HG03135 (cell line): ENCODE data around the gene KCNA4.
A peak's percentile ranks its signal among the peaks of the same experiment; 100 is the strongest.
"Not testable (repeated sequence)": the region's sequence is repeated elsewhere in the genome, so short reads cannot be mapped to it uniquely, and the experiment has no call there.

Experiments used
- ATAC-seq: cut with Tn5 transposase; IDR thresholded peaks from one replicate; pipeline ENCODE4 v1.9.1; 2021; ENCODE audit warnings: mild to moderate bottlenecking, moderate library complexity; ENCODE audit not compliant: unreplicated experiment

KCNA4 gene

GRCh38 chr11:30000986-30001750 lies 15.7 kb downstream of the KCNA4 start:
- ATAC-seq: no peak

- peak; percentile 76 for ATAC-seq
Observed at GRCh38 chr11:29996016-29996415, 20.8 kb downstream of the KCNA4 start.

- no peak for ATAC-seq
Observed at GRCh38 chr11:29989174-29989970, 27.5 kb downstream of the KCNA4 start.

GRCh38 chr11:29985248-29985647 lies 31.6 kb downstream of the KCNA4 start:
- no peak for ATAC-seq

- ATAC-seq: no peak
Observed at GRCh38 chr11:29984544-29984943, 32.3 kb downstream of the KCNA4 start.

GRCh38 chr11:29978549-29978948 lies 38.3 kb downstream of the KCNA4 start:
- no peak for ATAC-seq

GRCh38 chr11:29975580-29975979 lies 41.2 kb downstream of the KCNA4 start:
- ATAC-seq: not testable (repeated sequence)

- ATAC-seq: no peak
Observed at GRCh38 chr11:29963796-29964195, 53.0 kb downstream of the KCNA4 start.

- no peak for ATAC-seq
Observed at GRCh38 chr11:29963036-29963435, 53.8 kb downstream of the KCNA4 start.

GRCh38 chr11:29962243-29962642 lies 54.6 kb downstream of the KCNA4 start:
- ATAC-seq: no peak
